ENCODE data around the gene EFNB2. TPM values are rescaled to one million over a fixed set of nuclear protein-coding genes. Genes with fewer than 3 reads are reported as not detected.

Gene EFNB2
- total and polyA plus RNA-seq, 9 donors = 3.7 to 33.2 (median 13.5) TPM

DNA sequence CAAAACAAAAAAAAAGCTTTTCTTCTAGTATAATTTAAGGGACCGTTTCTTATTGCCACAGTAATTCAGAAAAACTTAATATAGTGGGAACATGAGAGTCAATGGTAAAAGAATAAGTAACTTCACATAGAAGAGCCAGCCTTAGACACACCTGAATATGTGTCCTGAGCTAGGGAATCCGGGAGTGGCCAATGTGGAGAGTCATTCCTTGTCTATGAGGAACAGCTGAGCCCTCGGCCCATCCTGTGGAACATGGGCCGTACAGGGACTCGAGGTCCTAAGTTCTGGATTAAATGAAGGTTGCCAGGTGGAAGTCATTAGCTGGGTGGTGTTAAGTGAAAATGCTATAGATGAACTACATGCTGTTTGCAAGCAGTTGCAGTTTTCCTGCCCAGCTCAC, 32.2 kb downstream of the EFNB2 start:
- H3K27me3 ChIP-seq = no peaks in the 10 kb centered on the region
- no peak overlapping the region for H3K27ac ChIP-seq
- no peak overlapping the region for H3K4me3 ChIP-seq
- no peaks in the 10 kb centered on the region for H3K9me3 ChIP-seq
- intact Hi-C loops (cut with DNase I) = no loop called here
- 87 to 90% (median 88%) methylated on average over 5 of the region's 5 CpGs for WGBS, 3 donors
- no peak for DNase-seq
- no peaks in the 10 kb centered on the region for H3K4me1 ChIP-seq (ENCODE audit: insufficient read depth)
- H3K36me3 ChIP-seq = no peaks in the 10 kb centered on the region
- no peak for TF ChIP-seq POLR2A (IDR thresholded peaks at IDR 0.05)
- TF ChIP-seq, protein P1, sequence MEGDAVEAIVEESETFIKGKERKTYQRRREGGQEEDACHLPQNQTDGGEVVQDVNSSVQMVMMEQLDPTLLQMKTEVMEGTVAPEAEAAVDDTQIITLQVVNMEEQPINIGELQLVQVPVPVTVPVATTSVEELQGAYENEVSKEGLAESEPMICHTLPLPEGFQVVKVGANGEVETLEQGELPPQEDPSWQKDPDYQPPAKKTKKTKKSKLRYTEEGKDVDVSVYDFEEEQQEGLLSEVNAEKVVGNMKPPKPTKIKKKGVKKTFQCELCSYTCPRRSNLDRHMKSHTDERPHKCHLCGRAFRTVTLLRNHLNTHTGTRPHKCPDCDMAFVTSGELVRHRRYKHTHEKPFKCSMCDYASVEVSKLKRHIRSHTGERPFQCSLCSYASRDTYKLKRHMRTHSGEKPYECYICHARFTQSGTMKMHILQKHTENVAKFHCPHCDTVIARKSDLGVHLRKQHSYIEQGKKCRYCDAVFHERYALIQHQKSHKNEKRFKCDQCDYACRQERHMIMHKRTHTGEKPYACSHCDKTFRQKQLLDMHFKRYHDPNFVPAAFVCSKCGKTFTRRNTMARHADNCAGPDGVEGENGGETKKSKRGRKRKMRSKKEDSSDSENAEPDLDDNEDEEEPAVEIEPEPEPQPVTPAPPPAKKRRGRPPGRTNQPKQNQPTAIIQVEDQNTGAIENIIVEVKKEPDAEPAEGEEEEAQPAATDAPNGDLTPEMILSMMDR (IDR thresholded peaks at IDR 0.05) = no peak
- no peak for TF ChIP-seq EP300 (IDR thresholded peaks at IDR 0.05)

DNA sequence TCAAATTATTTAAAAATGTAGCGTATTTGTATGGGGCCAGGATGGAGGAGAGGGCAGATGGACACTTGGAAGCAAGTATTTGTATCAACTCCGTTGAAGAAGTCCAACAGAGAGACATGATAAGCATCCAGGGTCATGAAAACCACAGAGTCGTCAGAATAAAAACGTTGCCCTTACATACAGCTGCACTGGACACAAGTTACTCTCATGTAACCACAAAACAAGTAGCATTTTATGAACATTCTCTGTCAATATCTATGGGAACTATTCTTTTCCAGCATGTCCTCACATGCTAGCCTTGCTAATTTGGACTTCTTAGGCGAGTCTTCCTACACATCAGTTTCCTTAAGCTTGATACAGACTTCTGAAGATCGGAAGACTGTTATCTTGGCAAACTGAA, 35.0 kb downstream of the EFNB2 start:
- DNase-seq = no peak
- intact Hi-C loops (cut with DNase I) = no loop called here
- TF ChIP-seq POLR2A (IDR thresholded peaks at IDR 0.05) (no peak), EP300 (IDR thresholded peaks at IDR 0.05) (no peak)
- TF ChIP-seq, protein P1 (IDR thresholded peaks at IDR 0.05) = no peak
- Histone ChIP-seq H3K27ac (no peak overlapping the region), H3K4me3 (no peak overlapping the region), H3K27me3 (no peaks in the 10 kb centered on the region), H3K9me3 (no peaks in the 10 kb centered on the region), H3K36me3 (no peaks in the 10 kb centered on the region), H3K4me1 (ENCODE audit: insufficient read depth) (no peaks in the 10 kb centered on the region)
- WGBS, 3 donors = 71 to 81% (median 80%) methylated on average over 6 of the region's 6 CpGs

DNA sequence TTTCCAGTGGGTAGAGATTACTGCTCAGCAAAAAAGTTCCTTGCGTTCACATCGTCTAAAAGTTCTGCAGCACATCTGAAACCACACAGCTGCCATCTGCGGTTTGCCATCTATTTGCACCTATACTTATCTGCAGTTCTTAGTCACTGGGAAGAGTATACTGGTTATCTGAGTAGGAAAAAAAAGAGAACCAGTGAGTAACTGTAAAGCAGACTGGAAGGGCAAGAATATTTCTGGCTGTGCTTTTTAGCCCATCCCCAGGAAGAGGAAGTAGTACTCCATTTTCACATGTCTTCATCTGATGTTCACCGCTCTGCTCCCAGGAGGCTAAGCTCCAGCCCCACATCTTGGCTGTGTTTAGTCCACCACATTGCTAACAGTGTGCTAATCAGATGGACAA, 35.6 kb downstream of the EFNB2 start:
- no peak for DNase-seq
- H3K4me1 ChIP-seq (ENCODE audit: insufficient read depth) = no peaks in the 10 kb centered on the region
- TF ChIP-seq POLR2A (IDR thresholded peaks at IDR 0.05) (no peak), EP300 (IDR thresholded peaks at IDR 0.05) (no peak)
- TF ChIP-seq, protein P1 (IDR thresholded peaks at IDR 0.05) = no peak
- H3K36me3 ChIP-seq = no peaks in the 10 kb centered on the region
- H3K27ac ChIP-seq = no peak overlapping the region
- no peaks in the 10 kb centered on the region for H3K27me3 ChIP-seq
- WGBS, 3 donors = 82 to 84% (median 82%) methylated on average over 4 of the region's 4 CpGs
- intact Hi-C loops (cut with DNase I) = no loop called here
- no peak overlapping the region for H3K4me3 ChIP-seq
- no peaks in the 10 kb centered on the region for H3K9me3 ChIP-seq

DNA sequence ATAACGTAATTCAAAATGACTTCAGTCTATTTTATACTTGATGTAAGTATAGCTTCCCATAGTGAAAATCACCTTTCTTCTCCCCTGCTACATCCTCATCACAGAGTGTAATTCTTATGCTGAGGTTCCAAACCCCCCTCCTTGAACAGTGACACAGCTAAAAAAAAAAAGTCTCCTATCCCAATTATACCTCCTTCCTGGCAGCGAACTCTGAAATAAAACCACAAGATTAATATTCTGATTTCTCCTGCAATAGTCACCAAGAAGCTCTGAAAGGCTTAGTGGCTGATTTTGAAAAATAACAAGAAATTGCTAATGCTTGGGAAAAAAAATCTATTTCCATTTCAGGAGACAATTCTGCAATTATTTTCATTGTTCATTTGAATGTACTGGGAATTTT, 36.3 kb downstream of the EFNB2 start:
- H3K36me3 ChIP-seq = no peaks in the 10 kb centered on the region
- no peaks in the 10 kb centered on the region for H3K27me3 ChIP-seq
- no peaks in the 10 kb centered on the region for H3K9me3 ChIP-seq
- no peak overlapping the region for H3K27ac ChIP-seq
- H3K4me3 ChIP-seq = no peak overlapping the region
- H3K4me1 ChIP-seq (ENCODE audit: insufficient read depth) = no peaks in the 10 kb centered on the region
- no peak for TF ChIP-seq EP300 (IDR thresholded peaks at IDR 0.05)
- no peak for TF ChIP-seq POLR2A (IDR thresholded peaks at IDR 0.05)
- TF ChIP-seq, protein P1 (IDR thresholded peaks at IDR 0.05) = no peak
- DNase-seq = no peak
- 87 to 94% (median 92%) methylated on average over 2 of the region's 2 CpGs for WGBS, 3 donors
- intact Hi-C loops (cut with DNase I) = no loop called here

DNA sequence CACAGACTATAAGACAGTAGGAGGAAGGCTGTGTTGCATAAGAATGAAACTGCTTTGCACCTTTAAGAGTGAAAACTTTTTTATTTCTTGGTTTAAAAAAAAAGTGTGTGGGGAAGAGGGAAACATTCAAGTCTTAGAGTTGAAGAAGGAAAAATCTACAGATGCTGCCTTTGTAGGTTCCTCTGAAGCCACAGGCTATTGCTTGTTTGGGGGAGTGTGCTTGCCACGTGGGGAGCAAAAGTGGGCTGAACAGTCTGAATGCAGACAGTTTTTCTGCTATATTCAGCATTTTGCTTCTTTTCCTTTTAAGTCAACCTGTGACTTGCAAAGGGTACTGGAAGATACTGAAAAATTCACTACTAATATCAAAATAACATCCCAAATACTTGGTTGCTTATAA, 36.9 kb downstream of the EFNB2 start:
- Histone ChIP-seq H3K27ac (no peak overlapping the region), H3K9me3 (no peaks in the 10 kb centered on the region), H3K36me3 (no peaks in the 10 kb centered on the region), H3K4me1 (ENCODE audit: insufficient read depth) (no peaks in the 10 kb centered on the region), H3K27me3 (no peaks in the 10 kb centered on the region), H3K4me3 (no peak overlapping the region)
- no peak for DNase-seq
- intact Hi-C loops (cut with DNase I) = no loop called here
- TF ChIP-seq, protein P1 (IDR thresholded peaks at IDR 0.05) = no peak
- TF ChIP-seq POLR2A (IDR thresholded peaks at IDR 0.05) (no peak), EP300 (IDR thresholded peaks at IDR 0.05) (no peak)
- 20 to 37% (median 23%) methylated on average over 1 of the region's 1 CpG for WGBS, 3 donors

Measured in ovary (tissue), 9 donors.